HG03457 (cell line): ENCODE results near the gene SLC5A10.
"Not testable (repeated sequence)": the region's sequence is repeated elsewhere in the genome, so short reads cannot be mapped to it uniquely, and the experiment has no call there.

ENCODE experiments used
- ATAC-seq: cut with Tn5 transposase; IDR thresholded peaks from one replicate; pipeline ENCODE4 v1.9.1; 2021; ENCODE audit warnings: moderate number of reproducible peaks; ENCODE audit not compliant: unreplicated experiment

Gene SLC5A10

DNA sequence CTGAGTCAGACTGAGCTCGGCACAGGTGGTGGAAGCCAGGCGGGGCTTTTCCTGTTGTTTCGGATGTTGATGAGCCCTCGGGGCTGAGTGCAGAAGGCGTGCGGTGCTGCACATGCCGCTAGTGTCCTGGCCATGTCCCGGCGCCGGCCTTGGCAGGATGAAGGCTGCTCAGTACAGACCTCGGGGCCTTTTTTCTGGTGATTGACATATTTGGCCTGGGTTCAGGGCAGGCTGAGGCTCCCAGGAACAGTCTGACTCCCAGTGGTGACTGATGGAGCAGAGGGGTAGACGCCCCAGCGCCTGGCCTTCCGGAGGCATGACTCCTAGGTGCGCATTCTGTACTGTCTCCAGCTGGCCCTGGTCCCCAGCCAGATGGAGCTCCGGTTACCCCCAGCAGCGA lies 86.0 kb downstream of the SLC5A10 start:
- ATAC-seq = not testable (repeated sequence)

DNA sequence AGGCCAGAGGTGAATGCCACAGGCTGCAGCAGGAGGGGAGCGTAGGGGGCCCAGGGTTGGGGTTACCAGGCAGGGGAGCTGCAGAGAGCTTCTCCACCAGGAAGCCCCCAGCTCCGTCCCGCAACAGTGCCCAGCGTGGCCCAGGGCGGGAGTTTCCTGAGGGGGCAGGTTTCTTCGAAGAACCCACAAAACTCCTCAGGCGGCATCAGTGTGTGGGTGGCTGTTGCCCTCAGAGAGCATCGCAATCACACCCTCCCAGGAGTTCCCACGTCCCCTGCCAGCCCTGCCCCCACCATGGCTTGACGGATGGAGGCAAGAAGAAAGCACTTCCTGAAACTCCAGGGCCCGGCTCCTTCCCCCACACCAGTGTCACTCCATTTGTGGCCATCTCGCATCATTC lies 86.8 kb downstream of the SLC5A10 start:
- ATAC-seq = not testable (repeated sequence)

DNA sequence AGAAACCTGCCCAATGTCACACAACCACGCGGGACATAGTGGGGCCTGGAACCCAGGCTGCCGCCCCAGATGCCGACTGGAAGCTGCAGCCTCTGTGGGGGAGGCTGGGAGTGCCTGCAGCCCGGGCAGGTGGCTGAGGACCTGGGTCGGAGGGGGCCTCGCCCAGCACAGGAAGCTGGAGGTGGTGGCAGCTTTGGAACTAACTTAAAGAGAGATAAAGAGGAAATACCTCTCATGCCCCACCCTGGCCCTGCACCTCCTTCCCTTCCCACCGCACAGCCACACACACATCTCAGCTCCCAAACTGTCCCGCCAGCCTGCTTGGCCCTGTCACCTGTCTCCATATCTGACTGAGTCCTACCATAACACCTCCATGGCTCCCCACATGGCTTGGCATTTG lies 88.4 kb downstream of the SLC5A10 start:
- not testable (repeated sequence) for ATAC-seq

DNA sequence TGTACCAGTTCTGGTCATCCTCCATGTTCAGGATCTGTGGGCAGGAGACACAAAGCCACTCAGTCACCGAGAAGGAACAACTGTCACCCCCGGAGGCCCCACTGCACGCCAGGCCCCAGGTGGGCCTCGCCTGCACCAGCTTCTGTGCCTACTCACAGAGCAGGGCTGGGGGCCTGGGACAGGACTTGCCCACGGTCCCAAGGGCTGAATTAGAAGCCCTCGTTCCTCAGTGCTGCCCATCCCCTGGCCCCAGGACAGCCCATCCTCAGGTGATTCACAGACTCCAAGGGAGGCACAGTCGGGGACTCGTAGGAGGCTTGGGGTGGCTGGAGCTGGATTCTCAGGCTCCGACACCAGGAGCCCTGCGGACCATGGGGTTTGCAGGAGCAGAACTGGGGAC lies 89.9 kb downstream of the SLC5A10 start:
- ATAC-seq = not testable (repeated sequence)

DNA sequence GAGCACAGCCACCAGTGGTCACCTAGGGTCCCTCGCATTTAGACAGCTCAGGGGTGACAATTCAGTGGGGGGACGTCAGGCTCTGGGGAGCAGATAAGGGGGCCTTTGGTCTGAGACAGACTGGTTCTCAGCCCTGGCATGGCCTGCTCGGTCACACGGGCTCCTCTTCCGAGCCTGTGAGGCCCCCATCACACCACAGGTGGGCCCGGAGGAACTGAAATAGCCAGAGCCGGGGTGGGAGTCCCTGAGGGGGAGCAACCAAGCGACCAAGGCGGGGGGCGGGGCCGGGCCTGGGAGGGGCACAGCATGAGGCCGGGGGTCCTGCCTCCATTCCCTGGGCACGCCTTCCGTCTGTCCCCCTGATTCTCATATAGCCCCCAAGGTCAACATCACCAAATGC lies 90.4 kb downstream of the SLC5A10 start:
- not testable (repeated sequence) for ATAC-seq

DNA sequence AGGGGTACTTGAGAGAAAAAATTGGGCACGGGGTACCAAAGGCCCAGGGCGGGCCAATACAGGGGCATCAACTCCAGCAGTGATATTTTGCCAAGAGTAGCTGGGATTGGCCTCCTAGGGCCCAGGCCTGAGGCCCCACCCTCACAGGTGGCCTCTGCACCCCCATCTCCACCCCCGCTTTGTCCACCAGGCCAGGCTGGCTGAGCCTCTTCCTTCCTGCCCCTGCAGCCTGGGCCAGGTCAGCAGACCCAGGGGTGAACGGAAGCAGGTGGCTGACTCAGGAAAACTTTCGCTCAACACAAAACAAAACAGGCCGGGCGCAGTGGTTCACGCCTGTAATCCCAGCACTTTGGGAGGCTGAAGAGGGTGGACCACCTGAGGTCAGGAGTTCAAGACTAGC lies 91.1 kb downstream of the SLC5A10 start:
- not testable (repeated sequence) for ATAC-seq

DNA sequence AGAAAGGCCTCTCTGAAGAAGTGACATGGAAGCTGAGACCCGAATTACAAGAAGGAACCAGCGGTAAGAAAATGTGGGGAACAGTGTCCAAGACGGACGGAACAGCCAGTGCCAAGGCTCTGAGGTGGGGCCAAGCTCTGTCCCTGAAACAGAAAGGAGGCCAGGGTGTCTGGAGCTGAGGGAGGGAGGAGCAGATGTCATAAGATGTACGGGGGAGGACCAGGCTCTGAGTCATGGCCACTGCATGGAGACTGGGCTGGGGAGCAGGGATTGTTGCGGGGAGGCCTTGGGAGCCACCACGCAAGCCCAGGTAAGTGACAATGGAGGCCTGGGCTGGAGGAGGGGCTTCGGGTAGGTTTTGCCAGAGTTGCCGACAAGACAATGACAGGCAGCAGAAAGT lies 92.7 kb downstream of the SLC5A10 start:
- not testable (repeated sequence) for ATAC-seq

DNA sequence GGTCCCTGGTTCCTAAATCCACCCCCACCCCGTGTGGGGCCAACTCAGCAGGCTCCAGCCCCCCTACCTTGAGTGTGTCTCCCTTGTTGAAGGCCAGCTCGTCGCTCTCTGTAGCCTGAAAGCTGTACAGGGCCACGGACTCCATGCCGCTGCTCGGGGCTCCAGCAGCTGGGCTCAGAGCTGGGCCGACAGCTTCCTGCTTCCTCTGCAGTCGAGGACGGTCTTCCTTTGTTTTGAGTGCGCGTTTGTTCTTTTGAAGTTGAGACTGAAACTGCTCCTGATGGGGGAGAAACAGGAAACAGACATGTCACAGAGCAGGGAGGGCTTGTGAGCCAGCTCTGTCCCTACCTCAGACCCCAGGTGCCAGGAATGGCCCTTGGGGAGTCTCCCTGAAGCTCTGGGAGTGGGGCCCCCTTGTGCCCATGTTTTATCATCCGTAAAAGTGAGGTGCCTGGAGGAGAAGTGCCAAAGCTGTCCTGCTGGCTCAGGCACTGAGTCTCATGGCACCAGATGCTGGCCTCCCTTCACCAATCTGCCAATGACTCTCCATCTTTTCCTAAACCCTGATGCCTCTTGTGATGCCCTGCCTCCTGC lies 94.9 kb downstream of the SLC5A10 start, which contains the start of gene GRAP:
GRAP (minus strand) TSS at position 176 of the 594 bp plus-strand sequence; CDS start at position 145, 31 bp downstream.
- ATAC-seq = not testable (repeated sequence)

DNA sequence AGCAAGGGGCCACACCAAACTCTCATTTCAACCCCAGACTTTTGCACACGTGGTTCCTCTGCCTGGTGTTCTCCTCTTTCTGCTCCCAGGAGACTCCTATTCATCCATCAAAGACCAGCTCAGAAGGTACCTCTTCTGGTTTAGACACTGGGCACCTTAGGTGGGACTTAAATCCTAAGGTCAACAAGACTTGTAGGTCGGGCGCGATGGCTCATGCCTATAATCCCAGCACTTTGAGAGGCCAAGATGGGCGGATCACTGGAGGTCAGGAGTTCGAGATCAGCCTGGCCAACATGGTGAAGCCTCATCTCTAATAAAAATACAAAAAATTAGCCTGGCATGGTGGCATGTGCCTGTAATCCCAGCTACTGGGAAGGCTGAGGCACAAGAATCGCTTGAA lies 95.5 kb downstream of the SLC5A10 start:
- ATAC-seq = not testable (repeated sequence)

DNA sequence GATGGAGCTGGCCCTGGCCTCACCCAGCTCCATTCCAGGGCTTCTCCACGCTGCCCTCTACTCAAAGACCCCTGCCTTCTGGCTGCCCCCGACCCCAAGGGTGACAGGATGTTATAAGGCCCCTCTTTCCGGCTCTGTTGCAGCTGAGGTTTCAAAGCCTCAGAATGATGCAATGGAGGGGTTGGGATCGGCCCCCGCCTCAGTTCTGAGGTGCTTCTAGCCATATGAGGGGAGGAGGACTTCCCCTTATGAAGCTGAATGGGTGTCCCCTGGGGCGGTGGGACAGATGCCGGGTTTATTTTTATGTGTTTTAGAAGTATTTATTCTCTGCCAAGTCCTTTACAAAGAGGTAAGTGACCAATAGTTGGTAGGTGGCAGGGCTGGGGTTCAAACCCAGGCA lies 96.9 kb downstream of the SLC5A10 start:
- ATAC-seq = not testable (repeated sequence)

DNA sequence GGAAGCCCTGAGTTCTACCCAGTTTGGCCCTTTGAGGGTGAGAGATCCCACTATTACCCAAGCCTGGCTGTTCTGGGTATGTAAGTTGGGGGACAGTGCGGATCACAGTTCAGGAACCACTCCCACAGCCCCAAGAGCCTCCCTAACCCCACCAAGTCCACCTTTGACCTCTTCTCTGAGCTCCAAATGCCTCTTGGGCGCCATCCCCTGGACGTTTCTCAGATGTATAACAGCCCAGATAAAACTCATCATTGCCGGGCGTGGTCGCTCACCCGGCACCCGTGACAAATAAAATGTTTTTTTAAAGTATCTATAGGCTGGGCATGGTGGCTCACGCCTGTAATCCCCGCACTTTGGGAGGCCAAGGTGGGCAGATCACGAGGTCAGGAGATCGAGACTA lies 103.5 kb downstream of the SLC5A10 start:
- ATAC-seq = not testable (repeated sequence)

DNA sequence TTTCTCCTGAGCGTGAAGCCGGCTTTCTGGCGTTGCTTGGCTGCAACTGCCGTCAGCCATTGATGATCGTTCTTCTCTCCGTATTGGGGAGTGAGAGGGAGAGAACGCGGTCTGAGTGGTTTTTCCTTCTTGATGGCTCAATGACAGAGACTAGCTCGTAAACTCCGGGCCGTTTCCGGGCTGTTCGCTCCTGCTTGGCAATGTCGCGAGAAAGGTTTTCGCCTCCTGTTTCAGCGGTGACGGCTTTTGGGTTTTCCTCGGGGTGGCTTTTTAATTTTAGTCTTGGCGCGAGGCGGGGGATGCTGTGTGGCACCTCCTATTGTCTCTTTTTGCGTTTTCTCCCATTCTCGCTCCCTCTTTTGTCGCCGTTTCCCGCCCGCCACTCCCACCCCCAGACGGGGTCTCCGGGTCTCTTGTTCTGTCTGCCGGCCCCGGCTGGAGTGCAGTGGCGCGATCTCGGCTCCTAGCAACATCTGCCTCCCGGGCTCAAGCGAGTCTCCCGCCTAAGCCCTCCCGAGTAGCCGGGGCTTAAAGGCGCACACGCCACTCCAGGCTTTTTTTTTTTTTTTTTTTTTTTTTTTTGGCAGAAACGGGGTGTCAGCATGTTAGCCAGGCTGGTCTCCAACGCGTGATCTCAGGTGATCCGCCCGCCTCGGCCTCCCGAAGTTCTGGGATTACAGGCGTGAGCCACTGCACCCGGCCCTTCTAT lies 110.2 kb downstream of the SLC5A10 start:
- ATAC-seq = peak; percentile 16

DNA sequence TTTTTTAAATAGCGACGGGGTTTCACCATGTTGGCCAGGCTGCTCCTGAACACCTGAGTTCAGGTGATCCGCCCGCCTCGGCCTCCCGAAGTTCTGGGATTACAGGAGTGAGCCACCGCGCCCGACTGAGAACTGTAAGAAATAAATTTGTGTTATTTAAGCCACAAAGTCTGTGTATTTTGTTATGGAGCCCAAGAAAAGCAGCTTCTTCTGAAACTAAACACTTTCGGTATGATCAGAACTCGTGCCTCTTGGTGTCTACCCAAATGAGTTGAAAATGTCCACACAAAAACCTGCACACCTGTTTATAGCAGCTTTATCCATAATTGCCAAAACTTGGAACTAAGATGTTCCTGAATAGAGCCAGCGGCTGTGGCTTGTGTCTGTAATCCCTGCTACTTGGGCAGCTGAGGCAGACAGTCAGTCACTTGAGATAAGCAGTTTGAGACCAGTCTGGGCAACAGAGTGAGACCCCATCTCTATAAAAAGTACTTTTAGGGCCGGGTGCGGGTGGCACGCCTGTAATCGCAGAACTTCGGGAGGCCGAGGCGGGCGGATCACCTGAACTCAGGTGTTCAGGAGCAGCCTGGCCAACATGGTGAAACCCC lies 110.9 kb downstream of the SLC5A10 start:
- peak; percentile 71 for ATAC-seq

DNA sequence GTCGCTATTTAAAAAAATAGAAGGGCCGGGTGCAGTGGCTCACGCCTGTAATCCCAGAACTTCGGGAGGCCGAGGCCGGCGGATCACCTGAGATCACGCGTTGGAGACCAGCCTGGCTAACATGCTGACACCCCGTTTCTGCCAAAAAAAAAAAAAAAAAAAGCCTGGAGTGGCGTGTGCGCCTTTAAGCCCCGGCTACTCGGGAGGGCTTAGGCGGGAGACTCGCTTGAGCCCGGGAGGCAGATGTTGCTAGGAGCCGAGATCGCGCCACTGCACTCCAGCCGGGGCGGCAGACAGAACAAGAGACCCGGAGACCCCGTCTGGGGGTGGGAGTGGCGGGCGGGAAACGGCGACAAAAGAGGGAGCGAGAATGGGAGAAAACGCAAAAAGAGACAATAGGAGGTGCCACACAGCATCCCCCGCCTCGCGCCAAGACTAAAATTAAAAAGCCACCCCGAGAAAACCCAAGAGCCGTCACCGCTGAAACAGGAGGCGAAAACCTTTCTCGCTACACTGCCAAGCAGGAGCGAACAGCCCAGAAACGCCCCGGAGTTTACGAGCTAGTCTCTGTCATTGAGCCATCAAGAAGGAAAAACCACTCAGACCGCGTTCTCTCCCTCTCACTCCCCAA lies 111.5 kb downstream of the SLC5A10 start:
- not testable (repeated sequence) for ATAC-seq

DNA sequence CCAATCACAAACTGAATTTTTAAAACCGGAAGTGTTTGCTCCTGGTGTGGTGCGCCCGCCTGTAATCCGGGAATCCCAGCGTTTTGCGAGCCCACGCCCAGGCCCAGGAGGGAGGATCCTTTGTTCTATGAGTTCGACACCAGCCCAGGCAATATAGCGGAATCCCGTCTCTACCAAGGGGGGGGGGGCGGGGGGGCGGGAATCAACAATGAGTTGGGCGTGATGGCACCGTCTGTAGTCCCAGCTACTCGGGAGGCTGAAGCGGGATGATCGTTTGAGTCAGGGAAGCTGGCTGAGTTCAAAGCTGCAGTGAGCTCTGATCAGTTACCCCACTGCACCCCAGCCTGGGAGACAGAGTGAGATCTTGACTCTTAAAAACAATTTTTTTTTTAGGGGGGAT lies 112.4 kb downstream of the SLC5A10 start:
- not testable (repeated sequence) for ATAC-seq

DNA sequence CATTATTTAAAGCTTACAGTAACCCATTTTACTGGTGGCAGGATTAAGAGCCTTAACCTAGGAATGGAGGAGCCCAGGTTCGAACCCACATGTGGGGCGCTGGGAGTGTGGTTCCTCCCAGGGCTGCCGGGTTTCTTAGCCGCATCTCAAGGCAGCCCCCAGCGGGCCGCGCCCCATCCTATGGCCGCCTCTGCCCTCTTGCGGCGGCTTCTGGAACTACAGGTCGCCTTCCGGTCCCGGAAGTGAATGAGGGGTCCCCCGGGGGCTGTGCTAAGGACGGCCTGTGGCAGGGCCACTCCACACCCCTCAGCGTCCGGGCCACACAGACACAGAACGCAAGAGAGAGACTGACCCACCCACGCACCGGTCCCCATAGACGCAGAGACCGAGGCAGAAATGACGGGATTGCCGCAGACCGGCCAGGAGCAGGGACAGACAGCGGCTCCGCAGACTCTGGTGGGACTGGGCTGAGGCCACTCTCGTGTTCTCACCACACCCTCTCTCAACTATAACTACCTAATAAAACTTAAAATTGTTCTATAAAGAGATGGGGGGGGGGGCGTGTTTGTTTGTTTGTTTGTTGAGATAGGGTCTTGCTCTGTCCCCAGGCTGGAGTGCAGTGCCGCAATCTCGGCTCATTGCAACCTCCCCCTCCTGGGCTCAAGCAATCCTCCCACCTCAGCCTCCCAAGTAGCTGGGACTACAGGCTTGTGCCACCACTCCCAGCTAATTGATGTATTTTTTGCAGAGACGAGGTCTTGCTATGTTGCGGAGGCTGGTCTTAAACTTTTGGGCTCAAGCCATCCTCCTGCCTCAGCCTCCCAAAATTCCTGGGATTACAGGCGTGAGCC lies 118.6 kb downstream of the SLC5A10 start:
- peak; percentile 66 for ATAC-seq
